Measurements from ENCODE around the gene B4GALT2.

The B4GALT2 gene

GRCh38 chr1:43970911-43971310, 8.1 kb upstream of the B4GALT2 start:
- DNase-seq: no peak

GRCh38 chr1:43971336-43971980, 7.6 kb upstream of the B4GALT2 start:
- DNase-seq: no peak

GRCh38 chr1:43973981-43974442, 5.0 kb upstream of the B4GALT2 start:
- no peak for DNase-seq

- DNase-seq: peak; percentile 93 to 97
These were observed 4.4 kb upstream of the B4GALT2 start, which contains the start of gene ATP6V0B for GRCh38 chr1:43974443-43975248. Gene ATP6V0B, plus strand, starts transcription at chr1:43974960. Its CDS starts 81 bp downstream, at chr1:43975041.

- DNase-seq: peak; percentile 80 to 86
These were observed 3.6 kb upstream of the B4GALT2 start for GRCh38 chr1:43975249-43975961.

- no peak for DNase-seq
These were observed 3.0 kb upstream of the B4GALT2 start for GRCh38 chr1:43976045-43976444.

- DNase-seq: no peak
These were observed 2.1 kb upstream of the B4GALT2 start for GRCh38 chr1:43976890-43977289.

- DNase-seq: no peak
These were observed 1.4 kb upstream of the B4GALT2 start for GRCh38 chr1:43977376-43978263.

- no peak for DNase-seq
These were observed 803 bp upstream of the B4GALT2 start for GRCh38 chr1:43978264-43978550.

- no peak for DNase-seq
These were observed 184 bp downstream of the B4GALT2 start for GRCh38 chr1:43979261-43979527.

- peak in 1 of 2 donors; percentile 23 for DNase-seq
These were observed 681 bp downstream of the B4GALT2 start for GRCh38 chr1:43979528-43980254.

- no peak for DNase-seq
These were observed 1.5 kb downstream of the B4GALT2 start for GRCh38 chr1:43980255-43981134.

GRCh38 chr1:43981135-43981491, 2.1 kb downstream of the B4GALT2 start:
- DNase-seq: no peak

GRCh38 chr1:43981636-43982035, 2.6 kb downstream of the B4GALT2 start:
- no peak for DNase-seq

- DNase-seq: no peak
These were observed 3.2 kb downstream of the B4GALT2 start for GRCh38 chr1:43982241-43982640.

GRCh38 chr1:43982808-43983207, 3.8 kb downstream of the B4GALT2 start:
- peak; percentile 28 to 47 for DNase-seq

- no peak for DNase-seq
These were observed 4.4 kb downstream of the B4GALT2 start for GRCh38 chr1:43983253-43983899.

GRCh38 chr1:43984855-43985254, 5.8 kb downstream of the B4GALT2 start:
- no peak for DNase-seq

GRCh38 chr1:43985984-43986595, 7.1 kb downstream of the B4GALT2 start:
- DNase-seq: no peak

- no peak for DNase-seq
These were observed 7.7 kb downstream of the B4GALT2 start for GRCh38 chr1:43986712-43987111.

Measured in inflammatory macrophage treated with lipopolysaccharide for 1 hour (primary cell).